ENCODE measurements around the gene TDRD1.

Gene TDRD1

DNA sequence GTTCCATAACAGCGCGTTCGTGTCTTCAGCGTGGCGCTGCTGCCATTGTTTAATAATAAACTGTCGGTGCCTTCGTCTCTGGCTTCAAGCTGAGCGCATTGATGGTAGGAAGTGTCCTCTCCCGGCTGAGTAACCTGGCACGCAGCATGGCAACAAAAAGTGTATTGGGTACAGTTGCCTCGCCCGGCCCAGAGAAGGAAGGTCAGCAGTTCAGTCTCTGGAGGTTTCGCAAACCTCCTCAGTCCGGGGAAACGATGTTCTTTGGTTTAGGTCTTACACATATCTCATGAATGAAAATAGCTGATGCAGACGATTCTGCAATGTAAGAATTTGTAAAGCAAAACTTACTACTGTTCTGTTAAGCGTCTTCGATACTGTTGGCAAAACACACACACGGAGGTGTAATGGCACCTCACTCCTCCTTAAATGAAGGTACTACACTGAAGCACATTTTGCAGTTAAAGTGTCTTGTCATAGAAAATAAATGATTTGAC, 4.4 kb upstream of the TDRD1 start:
- no peak for DNase-seq

DNA sequence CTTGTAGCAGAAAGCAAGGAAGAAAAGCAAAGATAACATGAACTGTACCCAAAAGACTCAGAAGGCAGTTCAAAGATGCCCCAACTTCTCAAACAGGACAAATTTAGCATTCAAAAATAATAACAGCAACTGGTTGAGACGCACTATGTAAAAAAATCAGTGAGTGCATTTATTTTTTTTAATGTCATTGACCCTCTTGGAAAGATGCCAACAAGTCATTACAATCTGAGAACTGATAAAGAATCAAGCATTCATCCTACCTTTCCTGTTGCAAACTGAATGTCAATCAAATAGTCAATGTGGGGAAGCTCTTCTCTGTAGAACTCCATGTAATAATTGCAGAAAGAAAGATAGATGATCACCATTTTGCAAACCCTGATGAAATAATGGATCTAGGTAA, 3.5 kb upstream of the TDRD1 start:
- no peak for DNase-seq

- no peak for DNase-seq
These were observed 2.6 kb upstream of the TDRD1 start for GRCh38 chr10:114176511-114176910.

DNA sequence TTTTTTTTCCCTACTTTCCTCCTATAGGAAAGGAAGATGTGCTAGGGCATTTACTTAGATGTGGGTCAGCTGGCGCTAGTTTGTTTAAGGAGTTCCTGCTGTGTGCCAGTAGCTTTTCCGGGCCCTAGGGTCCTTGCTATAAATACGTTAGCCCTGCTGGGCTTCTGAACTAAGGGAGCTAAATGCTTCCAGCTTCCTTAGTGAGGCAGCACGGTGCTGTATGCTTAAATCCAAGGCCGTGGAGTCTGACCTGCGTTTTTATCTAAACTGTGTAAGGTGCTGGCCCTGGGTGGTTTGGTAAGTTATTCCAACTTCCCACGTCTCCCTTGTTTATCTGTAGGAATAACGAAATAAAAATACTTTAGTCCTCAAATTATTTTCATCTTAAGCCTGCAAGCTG, 594 bp downstream of the TDRD1 start:
- no peak for DNase-seq

DNA sequence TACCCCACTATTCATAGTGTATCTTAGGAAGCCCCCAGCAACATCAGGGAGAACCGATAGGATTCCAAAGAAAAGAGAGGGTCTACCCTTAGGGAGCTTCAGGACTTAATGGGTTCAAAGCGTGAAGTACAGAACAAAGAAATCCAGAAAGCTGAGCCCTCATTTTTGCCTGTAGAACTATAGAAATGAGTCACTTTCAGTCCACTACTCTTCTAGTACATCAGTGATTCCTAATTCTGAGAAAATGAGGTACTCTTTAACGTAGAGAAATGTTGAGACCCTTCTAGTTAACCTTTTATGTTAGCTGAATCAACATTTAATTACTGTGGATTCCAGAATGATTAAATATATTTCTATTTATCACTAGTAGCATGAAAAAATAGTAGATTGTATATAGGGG, 1.8 kb downstream of the TDRD1 start:
- DNase-seq, result no peak

GRCh38 chr10:114181971-114182370, 2.8 kb downstream of the TDRD1 start:
- no peak for DNase-seq

GRCh38 chr10:114183563-114183962, 4.4 kb downstream of the TDRD1 start:
- no peak for DNase-seq

DNA sequence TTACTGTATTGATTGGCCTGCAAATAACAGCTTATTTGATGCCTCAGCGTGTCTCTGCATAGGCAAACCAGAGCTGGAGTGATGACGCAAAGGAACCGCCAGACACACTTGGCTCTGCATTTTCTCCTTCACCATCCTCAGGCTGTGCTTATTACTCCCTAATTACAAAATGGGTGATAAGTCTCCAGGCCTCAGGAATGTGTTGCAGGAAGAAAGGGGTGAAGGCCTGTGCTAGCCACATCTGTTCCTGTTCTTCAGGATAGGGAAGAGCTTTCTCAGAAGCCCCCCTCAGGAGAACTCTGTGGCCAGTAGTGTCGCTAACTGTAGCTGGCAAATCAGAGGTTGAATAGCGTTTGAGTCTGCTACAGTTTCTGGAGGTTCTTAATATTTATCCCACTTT, 5.1 kb downstream of the TDRD1 start:
- DNase-seq, result no peak

- no peak for DNase-seq
These were observed 8.8 kb downstream of the TDRD1 start for GRCh38 chr10:114188001-114188400.

DNA sequence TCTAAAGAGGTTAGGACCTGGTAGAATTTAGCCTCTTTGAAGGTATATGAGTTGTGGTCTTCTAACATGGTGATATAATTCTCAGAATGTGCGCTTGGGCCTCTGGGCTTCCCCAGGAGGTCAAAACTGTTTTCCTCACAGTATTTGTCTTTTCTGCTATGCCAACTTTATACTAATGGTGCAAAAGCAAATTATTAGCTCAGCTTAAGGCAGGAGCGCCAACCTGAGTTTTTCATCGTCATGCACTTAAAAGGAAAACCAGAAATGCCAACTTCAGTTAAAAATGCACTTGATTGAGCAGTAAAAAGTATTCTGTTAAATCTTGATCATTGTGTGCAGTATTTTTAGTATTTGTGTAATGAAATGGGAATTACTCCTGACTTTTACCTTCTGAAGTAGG, 9.7 kb downstream of the TDRD1 start:
- DNase-seq, result no peak

- DNase-seq, result no peak
These were observed 10.5 kb downstream of the TDRD1 start for GRCh38 chr10:114189700-114190099.

- no peak for DNase-seq
These were observed 15.9 kb downstream of the TDRD1 start for GRCh38 chr10:114195079-114195478.

GRCh38 chr10:114199239-114199638, 20.1 kb downstream of the TDRD1 start:
- DNase-seq, result no peak

GRCh38 chr10:114202812-114203211, 23.7 kb downstream of the TDRD1 start:
- no peak for DNase-seq

GRCh38 chr10:114206902-114207301, 27.7 kb downstream of the TDRD1 start:
- no peak for DNase-seq

GRCh38 chr10:114207349-114207748, 28.2 kb downstream of the TDRD1 start:
- DNase-seq, result no peak

DNA sequence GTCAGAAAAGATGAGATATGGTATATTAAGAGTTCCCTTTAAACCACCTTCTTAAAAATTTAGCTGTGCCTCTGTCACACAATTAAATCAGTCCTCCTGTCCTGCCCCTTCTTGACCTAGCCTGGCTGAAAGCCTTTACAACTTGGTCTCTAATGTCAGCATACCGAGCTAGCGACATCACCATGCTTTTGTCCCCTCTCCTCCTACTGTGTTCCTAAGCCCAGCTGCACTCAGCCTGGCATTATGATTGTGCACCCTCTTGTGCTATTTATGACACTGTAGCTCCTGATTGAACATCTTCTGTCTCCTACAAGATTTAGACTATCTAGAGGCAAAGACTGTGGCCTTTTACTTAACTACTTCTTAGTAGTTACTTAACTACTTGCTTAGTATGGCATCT, 29.2 kb downstream of the TDRD1 start:
- DNase-seq, result no peak

GRCh38 chr10:114212153-114212552, 33.0 kb downstream of the TDRD1 start:
- DNase-seq, result no peak

DNA sequence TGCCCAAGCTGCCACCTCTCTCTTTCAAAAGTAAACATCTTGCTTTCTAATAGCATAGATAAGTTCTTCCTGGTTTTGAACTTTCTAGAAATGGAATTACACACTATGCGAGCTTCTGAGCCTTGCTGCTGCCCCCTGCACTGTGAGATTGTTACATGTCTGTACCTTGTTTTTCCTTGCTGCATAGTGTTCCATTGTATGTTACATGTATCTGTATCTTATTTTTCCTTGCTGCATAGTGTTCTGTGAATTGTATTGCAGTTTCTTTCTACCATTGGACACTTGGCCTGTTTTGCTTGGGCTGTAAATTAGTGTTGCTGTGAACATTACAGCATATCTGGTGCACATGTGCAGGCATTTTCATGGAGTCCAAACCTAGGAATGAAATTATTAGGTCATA, 35.9 kb downstream of the TDRD1 start:
- no peak for DNase-seq

DNA sequence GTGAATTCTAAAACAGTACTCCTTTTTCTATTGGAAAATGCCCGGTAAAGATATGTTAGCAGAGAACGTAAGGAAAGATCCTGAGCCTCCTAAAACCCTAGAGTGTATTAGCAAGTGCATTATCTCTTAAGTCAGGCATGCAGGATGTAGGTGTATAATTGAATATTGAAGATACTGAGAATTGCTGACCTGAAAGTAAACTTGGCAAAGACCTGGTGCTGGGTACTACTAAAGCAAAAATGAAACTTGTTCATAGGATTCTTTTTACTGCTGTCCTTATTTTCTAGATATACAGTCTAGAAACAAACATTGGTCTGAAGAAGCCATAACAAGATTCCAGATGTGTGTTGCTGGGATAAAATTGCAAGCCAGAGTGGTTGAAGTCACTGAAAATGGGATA, 41.1 kb downstream of the TDRD1 start:
- no peak for DNase-seq

DNA sequence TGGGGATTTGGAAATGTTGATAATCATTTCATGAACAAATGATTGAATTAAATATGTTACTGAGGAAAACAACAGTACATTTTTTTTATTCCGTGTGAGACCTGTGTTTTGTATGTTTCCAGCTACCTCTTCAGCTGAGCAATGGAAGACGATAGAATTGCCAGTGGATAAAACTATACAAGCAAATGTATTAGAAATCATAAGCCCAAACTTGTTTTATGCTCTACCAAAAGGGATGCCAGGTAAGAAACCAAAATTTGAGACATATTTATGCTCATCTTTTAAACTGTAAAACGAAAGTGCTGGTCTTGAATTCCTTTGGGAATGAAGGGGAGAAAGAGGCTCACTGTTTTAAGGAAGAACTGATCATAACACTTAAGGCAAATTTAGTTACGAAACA, 42.1 kb downstream of the TDRD1 start:
- DNase-seq, result no peak

DNA sequence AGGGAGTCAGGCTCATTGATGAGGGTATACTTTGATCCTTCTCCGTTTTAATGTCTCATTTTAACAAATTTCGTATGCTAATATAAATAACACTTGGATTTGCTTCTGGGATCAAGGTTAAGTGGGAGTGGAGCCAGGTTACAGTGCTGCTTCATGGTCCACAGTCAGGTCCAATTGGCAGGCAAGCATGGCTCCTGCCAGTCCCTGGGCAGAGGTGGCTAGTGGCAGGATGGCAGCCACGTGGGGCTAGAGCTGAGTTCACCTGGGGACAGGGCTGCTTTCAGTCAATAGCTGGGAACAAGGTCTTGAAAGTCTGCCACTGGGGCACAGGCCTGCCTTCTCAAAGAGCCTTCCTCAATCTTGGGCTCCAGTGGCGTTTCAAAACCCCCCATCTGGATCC, 43.9 kb downstream of the TDRD1 start:
- DNase-seq, result no peak

GRCh38 chr10:114228156-114228555, 49.0 kb downstream of the TDRD1 start:
- no peak for DNase-seq

DNA sequence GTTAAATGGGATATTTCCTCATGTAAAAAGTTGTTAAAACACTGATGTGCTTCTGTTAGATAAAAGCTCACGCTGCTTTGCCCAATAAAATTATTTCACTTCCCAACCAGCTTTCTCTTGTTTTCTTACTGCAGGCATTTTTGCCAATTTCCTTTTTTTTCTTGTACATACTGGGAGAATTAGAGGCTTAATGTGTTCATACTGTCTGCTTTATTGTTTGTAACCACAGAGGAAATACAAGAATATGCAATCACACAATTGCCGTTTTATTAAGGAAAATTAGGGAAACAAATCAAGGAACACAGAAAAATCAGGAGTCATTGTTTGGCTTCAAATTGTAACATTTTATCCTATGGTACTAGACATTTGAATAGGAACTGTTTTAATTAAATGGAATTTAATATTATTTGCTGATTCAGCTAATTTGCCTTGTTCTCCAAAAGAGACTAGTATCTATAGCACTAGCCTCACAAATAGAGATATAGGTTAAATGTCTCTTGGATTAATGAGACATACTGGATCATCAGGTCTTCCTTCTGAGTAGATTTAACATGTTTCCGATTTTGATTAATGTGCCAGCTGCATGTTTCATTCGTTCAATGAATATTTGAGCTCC, 53.5 kb downstream of the TDRD1 start:
- DNase-seq, result no peak

GRCh38 chr10:114233482-114233881, 54.3 kb downstream of the TDRD1 start:
- no peak for DNase-seq

GRCh38 chr10:114234132-114234531, 55.0 kb downstream of the TDRD1 start:
- DNase-seq, result no peak

Measured in fibroblast of upper back skin (primary cell).